ENCODE data around the gene CHST11. TPM values are rescaled to one million over a fixed set of nuclear protein-coding genes. Genes with fewer than 3 reads are reported as not detected.
A peak's percentile ranks its signal among the peaks of the same experiment; 100 is the strongest.

CHST11 gene
- total RNA-seq, 1 donor: 8.2 TPM

DNA sequence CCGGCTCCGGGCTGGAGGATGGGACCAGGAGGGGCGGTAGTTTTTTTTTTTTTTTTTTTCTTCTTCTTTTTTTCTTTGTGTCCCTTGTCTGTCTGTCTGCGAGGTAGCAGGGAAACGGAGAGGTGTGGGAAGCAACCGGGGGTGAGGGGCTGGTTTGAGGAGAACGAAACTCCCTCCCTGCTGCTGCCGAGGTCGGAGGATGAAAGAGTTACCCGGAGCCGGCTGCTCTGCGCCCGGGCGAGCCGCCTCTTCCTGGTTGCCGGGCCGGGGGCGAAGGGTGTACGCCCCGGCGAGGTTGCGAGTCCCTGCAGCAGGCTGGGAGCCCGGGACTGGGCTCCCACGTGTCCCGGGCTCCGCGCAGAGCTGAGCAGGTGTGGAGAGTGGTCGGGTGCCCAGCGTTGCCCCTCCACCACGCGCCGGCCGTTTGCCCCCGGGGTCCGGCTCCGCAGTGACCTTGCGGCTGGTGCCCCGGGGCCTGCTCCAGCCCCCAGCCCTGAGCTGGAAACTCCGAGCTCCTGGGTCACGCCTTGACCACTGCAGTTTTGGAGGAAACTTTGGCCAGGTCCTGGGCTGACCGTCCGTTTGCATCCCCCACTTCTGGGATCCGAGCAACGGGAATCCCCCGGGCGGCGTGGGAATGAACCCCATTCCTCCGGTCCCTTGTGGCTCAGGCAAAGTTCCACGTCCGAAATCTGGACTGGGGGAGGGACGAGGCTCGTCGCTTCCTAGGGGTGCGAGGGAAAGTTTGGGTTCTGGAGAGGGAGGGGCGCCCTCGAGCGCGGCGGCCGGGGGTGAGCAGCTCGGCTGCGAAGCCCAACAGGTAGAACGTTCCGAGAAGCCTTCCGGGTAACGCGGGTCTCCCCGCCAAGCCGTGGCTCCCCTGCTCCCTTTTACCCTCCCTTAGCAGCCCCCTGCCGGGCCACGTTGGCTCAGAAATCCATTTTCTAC is 1.3 kb downstream of the CHST11 start:
- no peak for DNase-seq (ENCODE audit: low read depth)
- TF ChIP-seq CTCF (IDR thresholded peaks at IDR 0.05; ENCODE audit: insufficient read depth, low read depth, low read length): peak; percentile 13
- peak overlapping the region; percentile 92 for H3K4me3 ChIP-seq (ENCODE audit: low read depth, low read length)

GRCh38 chr12:104458694-104459367 is 2.1 kb downstream of the CHST11 start:
- DNase-seq (ENCODE audit: low read depth): no peak
- no peak for TF ChIP-seq CTCF (IDR thresholded peaks at IDR 0.05; ENCODE audit: insufficient read depth, low read depth, low read length)
- H3K4me3 ChIP-seq (ENCODE audit: low read depth, low read length): peak overlapping the region; percentile 92

- H3K4me3 ChIP-seq (ENCODE audit: low read depth, low read length): peak overlapping the region; percentile 92
- DNase-seq (ENCODE audit: low read depth): no peak
- TF ChIP-seq CTCF (IDR thresholded peaks at IDR 0.05; ENCODE audit: insufficient read depth, low read depth, low read length): no peak
Observed at GRCh38 chr12:104459368-104459909, 2.7 kb downstream of the CHST11 start.

GRCh38 chr12:104460041-104460719 is 3.4 kb downstream of the CHST11 start:
- DNase-seq (ENCODE audit: low read depth): no peak
- no peak overlapping the region for H3K4me3 ChIP-seq (ENCODE audit: low read depth, low read length)
- TF ChIP-seq CTCF (IDR thresholded peaks at IDR 0.05; ENCODE audit: insufficient read depth, low read depth, low read length): no peak

GRCh38 chr12:104460973-104461698 is 4.4 kb downstream of the CHST11 start:
- DNase-seq (ENCODE audit: low read depth): no peak
- TF ChIP-seq CTCF (IDR thresholded peaks at IDR 0.05; ENCODE audit: insufficient read depth, low read depth, low read length): no peak
- H3K4me3 ChIP-seq (ENCODE audit: low read depth, low read length): no peak overlapping the region

GRCh38 chr12:104462325-104462724 is 5.6 kb downstream of the CHST11 start:
- TF ChIP-seq CTCF (IDR thresholded peaks at IDR 0.05; ENCODE audit: insufficient read depth, low read depth, low read length): no peak
- H3K4me3 ChIP-seq (ENCODE audit: low read depth, low read length): no peak overlapping the region
- DNase-seq (ENCODE audit: low read depth): no peak

Measured in fibroblast of villous mesenchyme (primary cell).